Nephron progenitor cell (in vitro differentiated cells): ENCODE results near the gene CNTD1.

Source experiments
- DNase-seq: peaks from one replicate; pipeline ENCODE4 v3.0.0; 2021
- H3K27ac Mint-ChIP-seq: 2 replicates; pipeline ENCODE4 v1.8.0; 2021; ENCODE audit warnings: mild to moderate bottlenecking, moderate library complexity, mixed read lengths
- H3K27me3 Mint-ChIP-seq: 2 replicates; pipeline ENCODE4 v1.8.0; 2021; ENCODE audit warnings: mild to moderate bottlenecking, low read depth, mixed read lengths; ENCODE audit not compliant: poor library complexity
- H3K36me3 Mint-ChIP-seq: 2 replicates; pipeline ENCODE4 v1.8.0; 2021; ENCODE audit warnings: low read depth, mixed read lengths
- H3K4me1 Mint-ChIP-seq: 2 replicates; pipeline ENCODE4 v1.8.0; 2021; ENCODE audit warnings: mixed read lengths
- H3K4me3 Mint-ChIP-seq: 2 replicates; pipeline ENCODE4 v1.8.0; 2021; ENCODE audit warnings: mild to moderate bottlenecking, moderate library complexity, mixed read lengths
- H3K9me3 Mint-ChIP-seq: 2 replicates; pipeline ENCODE4 v1.8.0; 2021; ENCODE audit warnings: mild to moderate bottlenecking, moderate library complexity, mixed read lengths
- CTCF ChIP-seq: fragments of 200-600 bp; sonication (generic); IDR thresholded peaks from 2 replicates; pipeline ENCODE4 v1.5.0; 2021; ENCODE audit warnings: antibody characterized with exemption

CNTD1 gene

DNA sequence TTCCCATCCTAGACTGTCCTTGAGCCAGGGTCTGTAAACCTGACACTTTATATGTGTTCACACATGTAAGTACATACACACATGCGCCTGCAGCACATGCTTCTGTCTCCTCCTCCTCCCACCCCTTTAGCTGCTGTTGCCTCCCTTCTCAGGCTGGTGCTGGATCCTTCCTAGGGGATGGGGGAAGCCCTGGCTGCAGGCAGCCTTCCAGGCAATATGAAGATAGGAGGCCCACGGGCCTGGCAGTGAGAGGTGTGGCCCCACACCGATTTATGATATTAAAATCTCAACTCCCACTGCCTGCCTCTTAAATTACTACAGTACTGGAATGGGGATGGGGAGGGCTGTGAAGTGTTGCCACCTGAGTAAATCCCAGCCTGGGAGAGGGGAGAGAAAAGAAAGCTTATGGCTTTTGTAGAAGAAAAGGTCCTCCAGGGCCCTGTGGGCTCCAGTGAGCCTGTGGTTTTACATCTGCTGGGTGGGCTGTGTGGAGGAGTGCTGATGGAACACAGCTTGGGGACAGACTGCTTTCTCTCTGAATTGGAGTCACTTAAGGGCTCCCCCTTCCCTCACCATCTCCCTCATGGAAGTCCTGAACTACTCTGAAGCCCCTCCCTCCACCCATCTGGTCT lies 19.2 kb upstream of the CNTD1 start:
- Mint-ChIP-seq H3K9me3 (no peaks in the 10 kb centered on the region), H3K27me3 (peaks cover 34% of the 10 kb centered on the region), H3K4me1 (peaks cover 42% of the 10 kb centered on the region), H3K4me3 (peak overlapping the region; percentile 72), H3K36me3 (peaks cover 15% of the 10 kb centered on the region), H3K27ac (peak overlapping the region; percentile 83)
- TF ChIP-seq CTCF, result no peak
- no peak for DNase-seq

GRCh38 chr17:42779936-42780850 lies 18.5 kb upstream of the CNTD1 start, which contains the start of gene WNK4:
WNK4 (plus strand) TSS chr17:42780610; CDS start chr17:42780699, 89 bp downstream.
- Mint-ChIP-seq H3K4me3 (peak within 1 kb of the TSS; percentile 78), H3K9me3 (no peaks in the 10 kb centered on the region), H3K36me3 (peaks cover 11% of the 10 kb centered on the region), H3K27me3 (peaks cover 40% of the 10 kb centered on the region), H3K27ac (peak within 1 kb of the TSS; percentile 83), H3K4me1 (peaks cover 34% of the 10 kb centered on the region)
- TF ChIP-seq CTCF, result no peak
- peak; percentile 78 for DNase-seq

GRCh38 chr17:42780851-42781638 lies 17.6 kb upstream of the CNTD1 start:
- Mint-ChIP-seq H3K9me3 (no peaks in the 10 kb centered on the region), H3K36me3 (peaks cover 2% of the 10 kb centered on the region), H3K4me1 (peaks cover 34% of the 10 kb centered on the region), H3K4me3 (peak overlapping the region; percentile 78), H3K27me3 (peaks cover 47% of the 10 kb centered on the region), H3K27ac (no peak overlapping the region)
- DNase-seq, result no peak
- no peak for TF ChIP-seq CTCF

DNA sequence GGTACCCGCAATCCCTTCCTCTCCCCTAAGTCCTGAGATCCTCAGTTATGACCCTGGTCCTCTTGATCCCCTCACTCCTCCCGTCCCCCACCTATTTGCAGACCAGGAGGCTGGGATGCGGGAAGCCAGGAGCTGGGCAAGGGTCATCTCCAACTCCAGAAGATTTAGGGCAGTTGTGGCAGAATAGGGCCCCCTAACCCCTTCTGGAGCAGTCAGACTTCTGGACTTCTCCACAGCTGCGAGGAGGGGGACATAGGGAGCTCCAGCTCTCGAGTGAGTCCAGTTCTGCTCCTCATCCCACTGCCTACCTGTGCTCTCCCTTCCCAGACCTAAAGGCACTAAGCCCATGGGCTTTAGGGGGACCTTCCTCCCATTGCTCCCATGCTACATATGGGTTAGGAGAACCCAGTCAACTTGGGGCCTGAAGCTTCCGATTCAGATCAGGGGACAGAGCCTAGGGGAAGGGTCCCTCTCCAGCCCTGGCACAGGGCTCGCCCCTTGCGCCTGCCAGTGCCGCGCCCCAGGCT lies 17.0 kb upstream of the CNTD1 start:
- H3K4me3 Mint-ChIP-seq, result peak overlapping the region; percentile 78
- no peak for TF ChIP-seq CTCF
- no peaks in the 10 kb centered on the region for H3K36me3 Mint-ChIP-seq
- no peak overlapping the region for H3K27ac Mint-ChIP-seq
- H3K9me3 Mint-ChIP-seq, result no peaks in the 10 kb centered on the region
- H3K4me1 Mint-ChIP-seq, result peaks cover 34% of the 10 kb centered on the region
- DNase-seq, result no peak
- peaks cover 53% of the 10 kb centered on the region for H3K27me3 Mint-ChIP-seq

DNA sequence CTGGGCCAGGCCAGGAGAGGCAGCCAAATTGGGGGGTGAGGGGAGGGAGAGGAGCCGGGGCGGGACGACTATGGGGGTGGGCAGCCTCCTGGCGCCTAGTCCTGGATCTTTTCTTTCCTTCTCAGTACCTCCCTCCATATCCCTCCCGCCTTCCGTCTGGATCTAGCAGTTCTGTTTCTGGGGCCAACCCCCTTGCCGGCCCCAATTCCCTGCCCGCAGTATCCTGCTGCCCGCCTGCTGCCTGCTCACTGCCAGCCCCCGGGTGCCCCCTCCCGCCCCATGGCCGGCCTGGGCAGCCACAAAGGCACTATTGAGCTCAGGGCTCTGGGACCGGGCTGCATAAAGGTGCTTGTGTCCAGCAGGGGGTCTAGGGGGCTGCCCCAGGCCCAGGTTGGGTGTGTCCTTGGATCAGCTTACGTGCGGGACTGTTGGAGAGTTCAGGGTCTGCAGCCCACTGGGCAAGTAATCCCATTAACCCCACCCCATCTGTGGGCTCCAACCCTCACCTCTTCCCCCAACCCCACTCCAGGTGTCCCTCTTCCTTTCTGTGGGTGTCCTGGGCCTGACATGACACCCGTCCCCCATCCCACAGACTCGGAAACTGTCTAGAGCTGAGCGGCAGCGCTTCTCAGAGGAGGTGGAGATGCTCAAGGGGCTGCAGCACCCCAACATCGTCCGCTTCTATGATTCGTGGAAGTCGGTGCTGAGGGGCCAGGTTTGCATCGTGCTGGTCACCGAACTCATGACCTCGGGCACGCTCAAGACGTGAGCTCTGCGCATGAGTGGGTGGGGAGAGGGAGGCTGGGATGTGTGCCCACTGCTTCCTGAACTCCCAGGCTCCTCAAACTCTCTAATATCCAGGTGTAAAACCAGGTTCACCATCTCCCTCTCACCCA lies 16.2 kb upstream of the CNTD1 start:
- Mint-ChIP-seq H3K4me1 (peaks cover 34% of the 10 kb centered on the region), H3K27ac (no peak overlapping the region), H3K36me3 (no peaks in the 10 kb centered on the region), H3K4me3 (peak overlapping the region; percentile 3), H3K9me3 (no peaks in the 10 kb centered on the region), H3K27me3 (peaks cover 60% of the 10 kb centered on the region)
- no peak for TF ChIP-seq CTCF
- no peak for DNase-seq
